Activated CD8-positive, alpha-beta memory T cell treated with anti-CD3 and anti-CD28 coated beads, Interleukin-2, amount 50 U/mL, for 24 hours (primary cell): ENCODE measurements around the gene PSENEN.
"Not testable (repeated sequence)": the region's sequence is repeated elsewhere in the genome, so short reads cannot be mapped to it uniquely, and the experiment has no call there.

Experiments
- DNase-seq: peaks from one replicate; pipeline ENCODE4 v3.0.0-alpha.2; 2020; ENCODE audit errors: extremely low read depth

PSENEN gene

DNA sequence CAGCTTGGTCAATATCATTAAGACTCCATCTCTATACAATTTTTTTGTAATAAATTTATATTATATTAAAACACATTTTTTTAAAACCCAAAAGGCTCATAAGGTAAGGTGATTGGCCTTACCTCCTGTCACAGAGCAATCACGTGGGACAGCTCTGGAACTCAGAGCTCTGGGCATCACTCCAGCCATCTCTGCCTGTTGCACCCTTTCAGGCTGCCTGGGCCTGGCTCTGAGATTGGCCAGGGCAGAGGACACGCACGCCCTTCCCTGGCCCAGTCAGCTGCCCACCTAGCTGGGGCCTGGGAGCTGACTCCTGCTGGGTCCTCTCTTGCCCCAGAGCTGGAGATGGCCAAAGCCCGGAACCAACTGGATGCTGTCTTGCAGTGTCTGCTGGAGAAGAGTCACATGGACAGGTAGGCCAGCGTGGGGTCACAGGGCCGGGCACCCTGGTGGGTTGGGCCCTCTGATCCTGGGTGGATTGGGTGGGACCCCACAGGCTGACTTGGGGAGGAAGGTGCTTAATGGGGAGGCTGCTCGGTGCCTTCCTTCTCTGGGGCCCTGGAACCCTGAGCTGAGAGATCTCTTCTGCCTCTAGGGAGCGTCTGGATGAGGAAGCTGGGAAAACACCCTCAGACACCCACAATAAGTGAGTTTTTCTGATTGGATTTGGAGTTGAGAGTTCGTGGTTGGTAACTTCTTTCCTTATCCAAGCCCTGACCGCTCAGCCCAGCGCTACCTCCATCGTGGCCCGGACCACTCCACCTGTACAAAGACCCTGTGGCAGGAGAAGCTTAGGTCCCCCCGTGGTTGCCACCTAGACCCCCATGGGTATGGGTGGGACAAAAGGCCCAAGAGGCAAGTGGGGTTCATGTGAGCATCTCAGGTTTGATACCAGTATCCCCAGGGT is 6.6 kb downstream of the PSENEN start:
- no peak for DNase-seq

DNA sequence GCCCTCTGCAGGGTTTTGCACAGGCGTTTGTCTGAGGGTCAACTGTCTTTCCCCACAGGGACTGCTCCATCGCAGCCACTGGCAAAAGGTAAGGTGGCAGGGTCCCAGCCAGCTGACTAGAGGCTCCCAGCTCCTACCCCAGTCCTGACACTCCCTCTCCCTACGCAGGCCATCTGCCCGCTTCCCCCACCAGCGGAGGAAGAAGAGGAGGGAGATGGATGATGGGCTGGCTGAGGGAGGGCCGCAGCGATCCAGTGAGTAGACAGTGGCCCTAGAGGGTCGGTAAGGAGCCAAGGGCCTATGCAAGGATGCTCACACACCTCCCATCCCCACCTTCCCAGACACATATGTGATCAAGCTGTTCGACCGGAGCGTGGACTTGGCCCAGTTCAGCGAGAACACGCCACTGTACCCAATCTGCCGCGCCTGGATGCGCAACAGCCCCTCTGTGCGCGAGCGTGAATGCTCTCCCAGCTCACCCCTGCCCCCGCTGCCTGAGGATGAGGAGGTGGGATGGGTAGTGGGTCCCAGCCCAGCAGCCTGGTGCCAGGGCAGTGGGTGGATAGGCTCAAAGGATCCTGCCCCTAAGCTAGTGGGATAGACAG is 7.4 kb downstream of the PSENEN start:
- DNase-seq, result no peak

DNA sequence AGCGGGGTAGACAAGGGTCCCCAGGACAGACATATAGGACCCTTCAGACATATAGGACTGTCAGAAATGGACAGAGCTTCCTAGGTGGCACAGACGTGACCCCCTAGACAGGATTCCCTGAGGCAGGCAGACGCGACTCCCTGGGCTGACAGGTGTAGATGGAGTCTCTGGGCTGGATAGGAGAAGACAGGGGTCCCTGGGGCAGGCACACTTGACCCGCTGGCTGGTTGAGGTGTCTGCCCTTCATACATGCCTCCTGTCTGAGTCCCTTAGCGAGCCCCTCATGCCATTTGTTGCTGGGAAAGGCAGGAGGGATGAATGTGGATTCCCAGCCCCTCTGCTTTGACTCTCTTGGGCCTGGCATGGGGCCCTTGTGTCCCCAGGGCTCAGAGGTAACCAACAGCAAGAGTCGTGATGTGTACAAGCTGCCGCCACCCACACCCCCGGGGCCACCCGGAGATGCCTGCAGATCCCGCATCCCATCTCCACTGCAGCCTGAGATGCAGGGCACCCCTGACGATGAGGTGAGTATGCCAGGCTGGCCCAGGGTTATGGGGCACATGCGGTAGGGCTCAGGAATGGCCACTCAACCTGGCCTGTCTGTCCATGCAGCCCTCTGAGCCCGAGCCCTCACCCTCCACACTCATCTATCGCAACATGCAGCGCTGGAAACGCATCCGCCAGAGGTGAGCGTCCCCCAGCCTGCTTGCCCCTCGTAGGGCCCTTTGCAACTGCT is 8.4 kb downstream of the PSENEN start:
- DNase-seq, result no peak

DNA sequence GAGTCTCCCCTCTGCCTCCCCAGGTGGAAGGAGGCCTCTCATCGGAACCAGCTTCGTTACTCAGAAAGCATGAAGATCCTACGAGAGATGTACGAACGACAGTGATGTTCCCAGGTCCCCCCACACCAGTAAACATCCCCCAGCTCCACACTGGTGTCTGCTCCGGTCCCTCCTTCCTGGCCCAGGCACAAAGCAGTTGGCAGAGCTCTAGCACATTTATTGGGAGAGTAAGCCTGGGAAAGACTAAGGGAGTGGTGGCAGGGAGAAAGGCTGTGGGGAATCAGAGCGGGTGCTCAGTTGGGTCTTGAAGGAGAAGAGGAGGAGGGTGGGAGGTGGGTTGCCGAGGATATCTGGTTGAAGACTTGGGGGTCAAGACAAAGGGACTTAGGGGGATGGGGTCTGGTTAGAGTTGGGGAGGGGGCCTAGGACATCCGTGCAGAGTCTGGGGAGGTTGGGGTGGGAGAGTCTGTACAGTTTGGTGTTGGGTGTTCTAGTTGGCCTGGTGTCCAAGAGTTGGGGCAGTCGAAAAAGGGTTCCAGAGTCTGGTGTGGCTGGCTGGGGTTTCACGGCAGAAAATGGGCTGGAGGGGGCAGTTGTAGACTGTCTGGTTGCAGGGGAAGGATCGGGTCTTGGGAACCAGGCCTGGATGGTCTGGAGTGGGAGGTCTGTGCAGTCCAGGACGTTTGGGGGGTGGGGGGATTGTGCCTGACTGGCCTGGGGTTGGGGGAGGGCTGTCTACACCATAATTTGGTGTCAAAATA is 9.1 kb downstream of the PSENEN start:
- no peak for DNase-seq

DNA sequence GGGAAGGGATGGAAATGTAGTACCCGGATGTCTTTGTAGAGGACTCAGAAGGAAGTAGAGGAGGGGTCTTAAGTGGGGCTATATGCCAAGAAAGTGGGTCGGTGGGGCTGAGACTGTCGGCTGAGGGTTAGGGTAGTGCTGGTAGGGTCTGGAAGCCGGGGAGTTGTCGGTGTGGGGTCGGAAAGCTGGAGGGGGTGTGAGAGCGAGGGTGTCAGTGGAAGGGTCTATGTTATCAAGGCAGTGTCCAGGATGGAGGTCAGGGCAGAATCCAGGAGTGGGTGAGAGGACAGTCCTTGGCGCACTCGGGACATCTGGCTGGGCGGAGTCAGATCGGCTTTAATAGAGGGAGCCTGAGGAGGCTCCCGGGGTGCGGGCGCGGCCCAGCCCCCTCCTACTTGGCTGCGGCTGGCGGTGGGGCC is 9.7 kb downstream of the PSENEN start:
- no peak for DNase-seq

DNA sequence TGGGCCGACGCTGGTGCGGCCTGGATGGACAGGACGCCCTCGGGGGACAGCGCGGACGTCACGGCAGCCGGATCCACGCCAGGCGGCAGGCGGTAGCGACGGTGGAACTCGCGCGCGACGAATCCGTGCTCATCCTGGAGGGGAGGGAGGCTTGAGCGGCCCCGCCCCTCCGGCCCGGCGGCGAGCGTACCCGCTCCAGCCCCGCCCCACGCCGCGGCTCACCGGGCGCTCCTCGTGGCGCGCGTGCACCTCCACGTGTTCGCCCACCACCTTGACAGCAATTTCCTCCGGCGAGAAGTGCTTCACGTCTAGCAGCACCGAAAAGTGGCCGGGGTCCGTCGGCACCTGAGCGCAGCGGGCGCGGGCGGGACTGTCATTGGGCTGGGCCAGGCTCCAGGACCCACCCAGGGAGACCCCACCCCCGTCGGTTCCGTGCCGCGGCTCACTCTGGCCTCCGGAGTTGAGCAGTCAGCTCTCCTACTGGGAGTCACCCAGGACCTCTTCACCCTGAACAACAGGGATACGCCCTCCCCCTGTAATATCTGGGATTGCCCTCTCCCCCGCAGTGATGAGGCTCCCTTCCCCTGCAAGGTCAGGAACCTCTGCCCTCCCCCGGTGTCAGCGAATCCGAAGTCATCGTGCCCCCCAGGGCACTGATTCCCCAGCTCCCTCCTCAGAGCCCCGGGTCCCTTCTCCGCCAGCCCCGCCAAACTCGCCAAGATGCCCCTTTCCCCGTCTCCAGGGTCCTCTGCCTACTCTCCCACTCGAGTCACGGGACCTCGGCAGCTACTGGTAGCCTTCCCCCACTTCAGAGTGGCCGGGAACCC is 10.3 kb downstream of the PSENEN start:
- DNase-seq, result no peak

DNA sequence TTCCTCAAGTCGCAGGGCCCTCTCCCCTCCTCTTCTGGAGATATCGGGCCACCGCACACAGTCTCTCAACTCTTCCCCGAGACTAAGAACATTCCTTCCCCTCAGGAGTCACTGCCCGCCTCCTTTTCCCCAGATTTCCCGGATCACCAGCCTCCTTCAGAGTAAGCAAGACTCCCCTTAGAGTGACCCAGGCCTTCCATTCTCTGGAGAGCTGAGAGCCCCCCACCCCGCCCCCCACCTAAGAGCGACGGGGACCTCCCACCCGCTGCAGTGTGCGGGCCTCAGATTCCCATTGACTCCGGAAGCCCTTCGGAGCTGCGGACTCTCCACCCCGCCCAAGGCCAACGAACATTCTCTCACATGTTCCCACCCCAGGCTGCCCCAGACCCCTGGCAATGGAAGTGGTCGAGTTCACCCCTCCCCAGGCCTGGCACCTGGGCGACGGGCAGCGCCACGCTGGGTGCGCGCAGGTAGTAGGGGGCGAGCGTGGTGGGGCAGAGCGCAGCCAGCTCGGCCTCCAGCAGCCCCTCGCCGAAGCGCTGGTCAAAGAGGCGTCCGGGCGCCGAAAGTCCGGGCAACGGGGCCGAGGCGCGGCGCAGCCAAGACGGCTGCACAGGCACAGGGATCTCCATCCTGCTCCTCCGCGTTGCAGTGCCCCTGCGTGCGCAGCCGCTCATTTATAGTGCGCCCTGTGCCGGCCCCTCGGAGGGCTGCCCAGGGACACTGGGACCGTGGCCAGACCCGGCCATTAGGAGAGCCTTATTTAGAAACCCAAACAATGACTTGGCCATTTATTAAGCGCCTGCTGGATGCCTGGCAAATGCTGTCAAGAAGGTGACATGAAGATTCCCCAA is 11.2 kb downstream of the PSENEN start, which contains the start of gene HSPB6:
Gene HSPB6 (minus strand): TSS at position 653 of the 854 bp plus-strand sequence. CDS start 21 bp downstream, at position 632.
- DNase-seq, result no peak

DNA sequence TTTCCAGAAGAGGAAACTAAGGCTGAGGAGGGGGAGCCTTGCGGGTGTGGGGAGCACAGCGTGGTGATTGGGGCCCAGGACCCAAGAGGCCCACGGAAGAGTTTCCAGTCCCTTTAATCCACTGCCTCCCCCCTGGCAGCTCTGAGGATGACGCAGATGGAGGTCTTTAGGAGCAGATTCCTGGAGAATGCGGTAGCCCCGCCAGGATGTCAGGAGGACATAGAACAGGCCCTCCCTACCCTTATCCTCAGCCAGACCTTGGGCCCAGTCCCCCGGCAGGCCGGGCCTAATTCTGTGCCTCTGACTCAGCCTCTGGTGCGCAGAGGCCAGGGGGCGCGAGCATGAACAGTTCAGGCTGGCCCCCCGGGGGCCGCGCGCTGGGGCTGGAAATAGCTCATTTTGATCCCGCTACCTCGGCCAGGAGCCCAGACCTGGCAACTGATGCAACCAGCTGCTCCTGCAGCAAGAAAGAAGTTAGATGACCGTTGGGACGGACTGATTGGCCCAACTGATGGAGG is 11.8 kb downstream of the PSENEN start:
- DNase-seq, result no peak

DNA sequence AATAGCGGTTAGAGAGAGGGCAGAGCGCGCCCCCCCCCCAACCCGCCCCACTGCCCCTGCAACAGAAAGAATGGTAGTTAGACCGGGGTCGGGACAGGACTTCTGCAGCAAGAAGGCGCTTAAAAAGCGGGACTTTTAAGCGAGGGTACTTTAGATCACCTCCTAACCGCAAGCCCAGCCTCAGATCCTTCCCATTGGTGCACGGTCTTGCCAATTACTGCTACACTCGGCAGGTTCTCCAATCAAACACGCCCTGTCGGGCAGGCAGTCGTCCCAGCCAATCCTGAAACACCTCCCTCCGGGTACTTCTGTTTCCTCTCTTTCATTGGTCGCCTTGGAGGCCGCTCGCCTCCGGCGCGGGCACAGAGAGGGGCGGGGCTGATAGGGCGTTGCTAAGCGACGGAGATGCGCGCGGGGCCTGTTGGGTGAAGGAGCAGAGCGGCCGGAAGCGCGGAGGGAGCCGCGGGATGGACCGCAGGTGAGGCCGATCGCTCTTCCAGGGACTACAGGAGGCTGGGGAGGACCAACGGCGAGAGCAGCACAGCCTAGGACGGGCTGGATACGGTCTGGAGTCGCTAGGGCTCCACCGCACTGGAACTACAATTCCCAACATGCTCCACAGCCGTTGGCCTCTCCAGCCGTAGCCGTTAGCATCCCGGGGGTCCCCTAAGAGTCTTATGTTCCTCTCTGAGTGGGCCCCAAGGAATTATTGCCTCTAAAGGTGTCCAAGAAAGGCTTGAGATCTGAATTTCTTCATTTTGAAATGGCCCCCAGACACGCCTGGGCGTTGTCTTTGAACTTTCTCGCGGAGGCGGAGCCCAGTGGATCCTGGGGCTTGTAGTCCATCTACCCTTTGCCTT is 12.5 kb downstream of the PSENEN start, which contains the start of gene PROSER3:
Gene PROSER3 (plus strand): TSS at position 428 of the 860 bp plus-strand sequence. CDS start 40 bp downstream, at position 468.
- peak; percentile 97 for DNase-seq

DNA sequence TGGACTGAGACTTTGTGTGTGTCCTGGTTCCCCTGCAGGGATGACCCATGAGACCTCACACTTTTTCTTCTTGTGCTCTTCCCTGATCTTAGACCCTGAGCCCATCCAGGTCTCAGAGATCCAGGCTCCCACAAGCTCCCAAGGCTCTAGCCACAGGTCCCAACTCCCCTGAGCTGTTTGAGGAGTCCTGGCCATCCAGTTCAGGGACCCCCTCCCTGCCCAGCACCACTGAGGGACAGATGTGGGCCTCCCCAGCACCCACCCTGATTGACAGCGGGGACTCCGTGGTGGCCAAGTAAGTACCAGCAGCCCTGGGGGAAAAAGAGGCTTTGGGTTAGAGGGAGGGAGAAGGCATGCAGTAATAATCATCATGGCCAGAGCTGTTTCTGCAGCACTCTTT is 14.2 kb downstream of the PSENEN start:
- no peak for DNase-seq

DNA sequence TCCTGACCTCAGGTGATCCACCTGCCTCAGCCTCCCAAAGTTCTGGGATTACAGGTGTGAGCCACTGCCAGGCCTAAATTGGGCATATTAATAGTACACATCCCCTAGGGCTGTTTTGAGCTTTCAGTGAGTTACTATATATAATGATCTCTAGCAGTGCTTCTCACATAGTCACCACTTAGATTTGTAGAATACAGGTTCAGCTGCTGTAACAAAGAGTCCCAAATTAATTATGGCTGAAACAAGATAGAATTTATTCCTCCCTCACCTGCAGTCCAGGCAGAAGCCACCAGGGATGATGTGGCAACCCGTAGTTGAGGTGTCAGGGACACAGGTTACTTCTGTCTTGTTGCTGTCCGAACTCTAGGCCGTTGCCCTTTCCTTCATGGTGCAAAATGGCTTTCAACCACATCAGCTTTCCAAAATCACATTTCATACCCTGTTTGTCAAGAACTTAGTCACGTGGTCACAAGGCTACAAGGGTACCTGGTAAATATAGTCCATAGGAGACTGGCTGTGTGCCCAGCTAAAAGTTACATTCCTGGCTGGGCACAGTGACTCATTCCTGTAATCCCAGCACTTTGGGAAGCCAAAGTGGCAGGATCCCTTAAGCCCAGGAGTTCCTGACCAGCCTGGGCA is 15.4 kb downstream of the PSENEN start:
- no peak for DNase-seq

DNA sequence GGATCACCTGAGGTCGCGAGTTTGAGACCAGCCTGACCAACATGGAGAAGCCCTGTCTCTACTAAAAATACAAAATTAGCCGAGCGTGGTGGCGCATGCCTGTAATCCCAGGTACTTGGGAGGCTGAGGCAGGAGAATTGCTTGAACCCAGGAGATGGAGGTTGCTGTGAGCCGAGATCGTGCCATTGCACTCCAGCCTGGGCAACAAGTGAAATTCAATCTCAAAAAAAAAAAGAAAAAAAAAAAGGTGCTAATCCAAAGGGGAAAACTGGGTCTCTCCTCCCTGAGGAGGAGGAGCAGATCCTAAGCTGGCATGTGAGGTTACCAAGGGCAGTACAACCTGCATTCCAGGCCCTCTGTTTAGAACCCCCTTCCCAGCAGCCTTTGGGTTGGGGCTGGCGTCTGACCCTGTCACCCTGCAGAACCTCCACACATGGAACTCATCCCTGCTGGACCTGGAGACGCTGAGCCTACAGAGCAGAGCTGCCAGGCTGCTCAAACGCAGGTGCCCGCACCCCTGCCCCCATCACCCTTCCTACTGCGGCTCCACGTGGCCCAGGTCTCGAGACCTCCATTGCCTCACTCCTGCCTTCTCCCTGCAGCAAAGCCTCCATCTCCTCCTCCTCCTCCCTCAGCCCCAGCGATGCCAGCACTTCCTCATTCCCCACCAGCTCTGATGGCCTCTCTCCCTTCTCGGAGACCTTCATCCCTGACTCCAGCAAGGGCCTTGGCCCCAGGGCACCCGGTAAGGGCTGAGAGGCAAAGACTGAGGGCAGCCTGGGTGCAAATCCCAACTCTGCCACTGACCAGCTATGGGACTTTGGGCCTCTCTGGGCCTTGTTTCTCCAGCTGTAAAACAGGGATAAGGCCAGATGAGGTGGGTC is 19.2 kb downstream of the PSENEN start:
- no peak for DNase-seq

DNA sequence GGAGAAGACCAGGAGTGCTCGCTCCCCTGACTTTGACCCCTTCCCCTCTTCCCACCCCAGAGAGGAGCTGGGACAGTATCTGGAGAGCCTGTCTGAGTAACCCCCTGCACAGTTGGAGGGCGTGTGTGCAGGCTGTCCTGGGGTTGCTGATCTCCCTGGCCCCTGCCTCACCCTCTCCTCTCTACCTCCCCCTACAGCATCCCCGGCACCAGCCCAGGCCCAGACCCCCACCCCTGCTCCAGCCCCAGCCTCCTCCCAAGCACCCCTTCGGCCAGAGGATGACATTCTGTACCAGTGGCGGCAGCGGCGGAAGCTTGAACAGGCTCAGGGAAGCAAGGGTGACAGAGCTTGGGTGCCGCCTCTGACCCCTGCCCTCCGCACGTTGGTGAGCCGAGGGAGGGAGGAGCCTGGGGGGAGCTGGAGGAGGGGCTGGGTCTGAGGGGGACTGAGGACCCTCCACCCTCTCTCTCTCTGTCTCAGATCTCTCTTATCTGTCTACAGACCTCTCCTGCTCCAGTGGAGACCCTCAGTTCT is 21.2 kb downstream of the PSENEN start:
- no peak for DNase-seq

DNA sequence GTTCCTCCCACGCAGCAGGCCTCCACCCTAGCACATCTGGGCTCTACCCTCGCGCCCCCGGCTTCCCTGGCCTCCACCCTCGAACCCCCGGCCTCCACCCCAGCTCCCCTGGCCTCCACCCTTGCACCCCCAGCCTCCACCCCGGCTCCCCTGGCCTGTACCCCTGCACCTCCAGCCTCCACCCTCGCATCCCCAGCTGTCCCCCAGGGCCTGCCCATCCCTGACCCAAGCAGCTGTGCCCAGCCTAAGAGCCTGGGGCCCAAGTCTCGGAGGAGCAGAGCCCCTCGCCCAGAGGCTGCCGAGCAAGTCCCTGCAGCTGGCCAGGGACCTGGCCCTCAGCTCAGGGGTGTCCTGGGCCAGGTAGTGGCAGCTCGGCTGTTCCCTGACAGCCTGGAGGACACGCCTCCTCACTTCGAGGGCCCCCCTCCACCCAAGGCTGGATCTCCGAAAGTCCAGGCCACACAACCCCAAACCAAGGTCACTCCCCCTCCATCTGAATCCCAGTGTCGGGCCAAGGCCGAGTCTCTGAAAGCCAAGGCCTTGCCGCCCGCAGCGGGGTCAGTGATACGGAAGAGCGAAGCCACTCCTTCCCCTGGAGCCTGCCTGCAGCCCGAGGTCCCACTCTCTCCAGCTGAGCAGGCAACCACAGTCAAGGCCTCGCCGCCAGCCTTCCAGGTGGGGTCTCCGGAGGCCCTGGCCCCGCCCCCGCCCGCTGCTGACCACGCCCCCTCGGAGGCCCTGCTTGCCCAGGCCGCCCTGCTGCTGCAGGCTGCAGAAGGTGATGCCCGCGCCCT is 22.0 kb downstream of the PSENEN start:
- DNase-seq, result no peak

DNA sequence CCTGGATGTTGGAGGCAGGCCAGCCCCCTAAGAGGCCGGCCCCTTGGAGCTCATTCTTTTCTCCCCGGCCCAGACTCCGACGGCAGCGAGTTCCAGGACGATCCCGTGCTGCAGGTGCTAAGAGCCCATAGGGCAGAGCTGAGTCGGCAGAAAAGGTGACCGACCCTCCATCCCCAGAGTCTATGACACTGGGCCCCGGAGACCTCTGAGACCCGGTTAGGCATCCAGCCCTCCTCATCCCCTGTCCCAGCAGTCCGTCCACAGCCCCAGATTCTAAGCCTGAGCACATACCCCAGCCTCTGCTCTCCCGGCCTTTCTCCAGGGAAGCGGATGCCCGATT is 22.6 kb downstream of the PSENEN start:
- no peak for DNase-seq

DNA sequence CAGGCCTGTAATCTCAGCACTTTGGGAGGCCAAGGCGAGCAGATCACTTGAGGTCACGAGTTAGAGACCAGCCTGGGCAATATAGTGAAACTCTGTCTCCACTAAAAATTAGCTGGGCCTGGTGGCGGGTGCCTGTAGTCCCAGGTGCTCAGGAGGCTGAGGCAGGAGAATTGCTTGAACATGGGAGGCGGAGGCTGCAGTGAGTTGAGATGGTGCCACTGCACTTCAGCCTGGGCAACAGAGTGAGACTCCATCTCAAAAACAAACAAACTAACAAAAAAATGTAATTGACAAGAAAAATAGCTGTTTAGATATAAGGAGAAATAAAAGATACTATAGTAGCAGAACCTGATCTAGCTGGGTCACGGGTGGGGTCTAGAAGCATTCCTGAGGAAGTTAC is 26.9 kb downstream of the PSENEN start:
- DNase-seq, result not testable (repeated sequence)
